H1 (cell line): Measurements from ENCODE around the gene INA. TPM values are rescaled to one million over a fixed set of nuclear protein-coding genes. Genes with fewer than 3 reads are reported as not detected.
A peak's percentile ranks its signal among the peaks of the same experiment; 100 is the strongest.

ENCODE experiments used
- CTCF ChIA-PET: fragments of 300-600 bp; sonication (Branson Sonifier 250); formaldehyde crosslinking; loops from one replicate; lab custom pipeline; 2021; ENCODE audit not compliant: partially characterized antibody; lab: Charles Lee
- POLR2A ChIA-PET: fragments of 300-600 bp; sonication (Branson Sonifier 250); formaldehyde crosslinking; loops from one replicate; lab custom pipeline; 2021; ENCODE audit warnings: inconsistent platforms; ENCODE audit not compliant: partially characterized antibody; lab: Charles Lee
- DNase-seq, 2 experiments: peaks; one replicate each; pipeline versions ENCODE4 v3.0.0 to v3.0.0-alpha.2; 2010 to 2022; ENCODE audit warnings: low spot score in 2 of 2, low read depth in 1 of 2, mixed read lengths in 1 of 2
- FAIRE-seq: peaks from 2 replicates; lab custom pipeline; 2011; peaks lifted over from hg19 to GRCh38; lab: Jason Lieb, UNC
- H2AFZ ChIP-seq: 2 replicates; pipeline ENCODE4 v1.8.1; 2012; ENCODE audit warnings: low read length, inconsistent platforms
- H2AK5ac ChIP-seq: 2 replicates; pipeline ENCODE4 v1.6.1; 2013; ENCODE audit warnings: low read depth, low read length
- H2BK120ac ChIP-seq: replicated peaks from 2 replicates; pipeline ENCODE3; 2013; ENCODE audit warnings: low read depth, low read length, inconsistent platforms
- H2BK12ac ChIP-seq: 2 replicates; pipeline ENCODE4 v1.6.1; 2013; ENCODE audit warnings: low read depth, low read length
- H2BK15ac ChIP-seq: 2 replicates; pipeline ENCODE4 v1.6.1; 2013; ENCODE audit warnings: low read length
- H2BK20ac ChIP-seq: 2 replicates; pipeline ENCODE4 v1.6.1; 2013; ENCODE audit warnings: low read length
- H2BK5ac ChIP-seq: 2 replicates; pipeline ENCODE4 v1.6.1; 2013; ENCODE audit warnings: low read depth, low read length
- H3K14ac ChIP-seq: 2 replicates; pipeline ENCODE4 v1.6.1; 2013; ENCODE audit warnings: inconsistent platforms; ENCODE audit not compliant: insufficient read length
- H3K18ac ChIP-seq: 2 replicates; pipeline ENCODE4 v1.6.1; 2013; ENCODE audit warnings: low read length; ENCODE audit errors: extremely low read depth
- H3K23ac ChIP-seq: 2 replicates; pipeline ENCODE4 v1.6.1; 2013; ENCODE audit warnings: inconsistent platforms; ENCODE audit not compliant: insufficient read length
- H3K23me2 ChIP-seq: 2 replicates; pipeline ENCODE4 v1.6.1; 2013; ENCODE audit warnings: low read depth, low read length
- H3K27ac ChIP-seq: 2 replicates; pipeline ENCODE4 v1.6.1; 2011; ENCODE audit warnings: low read depth, low read length, inconsistent platforms
- H3K27me3 ChIP-seq, 4 experiments: replicated peaks in 1 of 4; 1 replicate in 1 of 4; 2 replicates in 3 of 4; pipeline versions ENCODE4 v1.6.1 to v1.8.1; 2011 to 2013; ENCODE audit warnings: low read length in 3 of 4, mild to moderate bottlenecking in 3 of 4, inconsistent platforms in 2 of 4, mixed read lengths in 2 of 4, moderate library complexity in 1 of 4; ENCODE audit not compliant: control insufficient read depth in 3 of 4, insufficient read depth in 3 of 4; ENCODE audit errors: extremely low read depth in 1 of 4
- H3K36me3 ChIP-seq, 4 experiments: 2 replicates each; pipeline versions ENCODE4 v1.6.1 to v1.8.1; 2011 to 2013; ENCODE audit warnings: mild to moderate bottlenecking in 4 of 4, low read length in 3 of 4, moderate library complexity in 2 of 4, control low read depth in 1 of 4, inconsistent platforms in 1 of 4; ENCODE audit not compliant: insufficient read depth in 4 of 4, control insufficient read depth in 2 of 4
- H3K4ac ChIP-seq: replicated peaks from 2 replicates; pipeline ENCODE3; 2013; ENCODE audit warnings: low read length, low read depth, mixed read lengths, inconsistent platforms; ENCODE audit not compliant: insufficient read length
- H3K4me1 ChIP-seq, 4 experiments: replicated peaks in 1 of 4; 1 replicate in 1 of 4; 2 replicates in 3 of 4; pipeline versions ENCODE4 v1.6.1 to v1.8.1; 2011 to 2013; ENCODE audit warnings: low read length in 3 of 4, inconsistent platforms in 2 of 4, mixed read lengths in 1 of 4; ENCODE audit not compliant: insufficient read depth in 4 of 4, control insufficient read depth in 3 of 4
- H3K4me2 ChIP-seq, 2 experiments: 2 replicates each; pipeline versions ENCODE4 v1.6.1 to v1.8.1; 2011 to 2013; ENCODE audit warnings: low read depth in 2 of 2, low read length in 2 of 2, control low read depth in 1 of 2, inconsistent platforms in 1 of 2, mild to moderate bottlenecking in 1 of 2; ENCODE audit not compliant: insufficient read depth in 1 of 2
- H3K4me3 ChIP-seq, 4 experiments: fragments of 200-600, 300-600 bp in 1 of 4; sonication (generic), shearing (Covaris generic), sonication (Bioruptor Twin) in 1 of 4; 2 replicates each; pipeline versions ENCODE4 v1.5.1 to v1.8.1; 2011 to 2016; ENCODE audit warnings: low read length in 4 of 4, low read depth in 3 of 4, control low read depth in 2 of 4, inconsistent platforms in 2 of 4, mild to moderate bottlenecking in 2 of 4, mixed read lengths in 1 of 4, moderate library complexity in 1 of 4; ENCODE audit not compliant: insufficient read depth in 2 of 4; ENCODE audit errors: extremely low read depth in 1 of 4
- H3K56ac ChIP-seq: replicated peaks from 2 replicates; pipeline ENCODE3; 2013; ENCODE audit warnings: low read depth, mild to moderate bottlenecking, mixed read lengths, low read length, inconsistent platforms; ENCODE audit not compliant: insufficient read length
- H3K79me1 ChIP-seq: 2 replicates; pipeline ENCODE4 v1.6.1; 2013; ENCODE audit warnings: low read depth, low read length, control low read depth
- H3K79me2 ChIP-seq, 2 experiments: 2 replicates each; pipeline versions ENCODE4 v1.6.1 to v1.8.1; 2012 to 2013; ENCODE audit warnings: low read length in 2 of 2, mild to moderate bottlenecking in 2 of 2, inconsistent platforms in 1 of 2; ENCODE audit not compliant: insufficient read depth in 2 of 2, control insufficient read depth in 1 of 2
- H3K9ac ChIP-seq, 4 experiments: replicated peaks in 1 of 4; 1 replicate in 1 of 4; 2 replicates in 3 of 4; pipeline versions ENCODE4 v1.6.1 to v1.8.1; 2011 to 2013; ENCODE audit warnings: low read depth in 3 of 4, low read length in 3 of 4, control low read depth in 2 of 4, mild to moderate bottlenecking in 2 of 4, moderate library complexity in 2 of 4, inconsistent platforms in 1 of 4; ENCODE audit errors: extremely low read depth in 1 of 4
- H3K9me3 ChIP-seq, 2 experiments: 2 replicates each; pipeline versions ENCODE4 v1.6.1 to v1.8.1; 2012 to 2013; ENCODE audit warnings: mild to moderate bottlenecking in 2 of 2, moderate library complexity in 2 of 2, control low read depth in 1 of 2, inconsistent platforms in 1 of 2, low read depth in 1 of 2, low read length in 1 of 2, mixed read lengths in 1 of 2; ENCODE audit not compliant: insufficient read depth in 2 of 2
- H4K20me1 ChIP-seq, 2 experiments: replicated peaks in 1 of 2; 2 replicates each; pipeline versions ENCODE3 to v1.8.1; 2011 to 2013; ENCODE audit warnings: inconsistent platforms in 2 of 2, low read length in 2 of 2, mild to moderate bottlenecking in 1 of 2; ENCODE audit not compliant: insufficient read depth in 2 of 2, control insufficient read depth in 1 of 2
- H4K5ac ChIP-seq: 2 replicates; pipeline ENCODE4 v1.6.1; 2013; ENCODE audit warnings: low read length, low read depth, mixed read lengths, inconsistent platforms; ENCODE audit not compliant: insufficient read length
- H4K8ac ChIP-seq: 2 replicates; pipeline ENCODE4 v1.8.0; 2013; ENCODE audit warnings: mild to moderate bottlenecking, moderate library complexity, low read length, inconsistent platforms; ENCODE audit not compliant: insufficient read depth; ENCODE audit errors: extremely low read depth
- H4K91ac ChIP-seq: replicated peaks from 2 replicates; pipeline ENCODE3; 2013; ENCODE audit warnings: low read length, mixed read lengths, inconsistent platforms; ENCODE audit not compliant: insufficient read length
- GTF2F1 ChIP-seq: IDR thresholded peaks from 2 replicates; pipeline ENCODE4 v1.6.1; 2012; ENCODE audit warnings: low read depth, low read length, improper control_type of control experiment, borderline replicate concordance
- SAP30 ChIP-seq: fragments of 300-600 bp; sonication (generic); IDR thresholded peaks from 2 replicates; pipeline ENCODE4 v1.7.1; 2012; ENCODE audit warnings: low read length, moderate library complexity, mild to moderate bottlenecking, inconsistent platforms; ENCODE audit not compliant: insufficient read depth, insufficient replicate concordance
- TAF1 ChIP-seq: IDR thresholded peaks from 2 replicates; pipeline ENCODE4 v1.6.1; 2011; ENCODE audit warnings: mild to moderate bottlenecking, low read depth, low read length
- TBP ChIP-seq: IDR thresholded peaks from 2 replicates; pipeline ENCODE4 v1.6.1; 2011; ENCODE audit warnings: low read depth, low read length, improper control_type of control experiment
- WGBS, 2 experiments: shearing (Covaris generic) in 1 of 2; methylation state at CpG; one replicate each; pipeline versions ENCODE4 v1.1.6 to v1.1.7; 2013 to 2015; ENCODE audit warnings: low lambda C conversion rate in 2 of 2, mixed read lengths in 2 of 2, inconsistent platforms in 1 of 2, low coverage in 1 of 2, missing lambda C conversion rate in 1 of 2; ENCODE audit not compliant: insufficient replicate concordance in 2 of 2, insufficient coverage in 1 of 2, insufficient read length in 1 of 2; ENCODE audit errors: extremely low coverage in 1 of 2, missing lambda C conversion rate in 1 of 2; 5-methylcytosine and 5-hydroxymethylcytosine counted together
- polyA plus RNA-seq, 7 experiments: library from polyadenylated mRNA; depleted of rRNA in 3 of 7; stranded (reverse) in 5 of 7; unstranded in 2 of 7; fragments of >200 nt in 5 of 7; fragments of 200-250 nt in 2 of 7; gene quantifications; 1 replicate in 5 of 7; 2 replicates in 1 of 7; 4 replicates in 1 of 7; pipeline versions ENCODE4 v1.2.1 to v1.2.3, GENCODE V29; 2011 to 2013; ENCODE audit warnings: missing spikeins in 2 of 7, mixed read lengths in 2 of 7
- total RNA-seq: library from RNA; stranded (reverse); fragmentation: NEBNext Ultra II Directional; extraction: Animal tissue kit (Norgen Biotek cat#: 25700); gene quantifications from 2 replicates; pipeline ENCODE4 v1.2.1, GENCODE V29; 2021
- TF ChIP-seq, protein P1 (sequence below): IDR thresholded peaks from 2 replicates; pipeline ENCODE4 v1.6.1; 2011; ENCODE audit warnings: low read length, improper control_type of control experiment

The INA gene
- total and polyA plus RNA-seq, 2 of the 8 experiments (the other 6 are each of a cell fraction or from before 2014, with no cell fraction given), result 17.1 to 18.1 TPM

DNA sequence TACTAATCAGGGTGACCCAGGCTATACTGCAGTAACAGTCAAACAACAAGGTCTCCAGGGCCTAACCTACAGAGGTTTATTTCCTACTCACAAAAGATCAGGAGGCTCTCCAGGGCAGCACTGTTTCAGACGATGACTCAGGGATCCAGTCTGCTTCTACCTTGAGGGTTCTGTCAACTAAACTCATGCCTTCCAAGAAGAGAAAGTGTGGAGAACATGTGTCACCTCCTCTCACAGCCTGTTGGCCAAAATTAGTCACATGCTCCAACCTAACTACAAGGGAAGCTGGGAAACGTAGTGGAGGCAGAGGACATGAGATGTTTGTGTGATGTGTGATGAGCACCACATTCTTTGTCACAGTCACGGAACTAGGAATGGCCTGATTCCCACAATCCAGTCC is 14.7 kb upstream of the INA start:
- Histone ChIP-seq H4K20me1 (no peaks in the 10 kb centered on the region), H4K8ac (no peak overlapping the region), H3K23me2 (no peaks in the 10 kb centered on the region)

More for the DNA sequence above, 14.7 kb upstream of the INA start:
- Histone ChIP-seq H3K23ac (no peak overlapping the region), H3K4me2 (no peak overlapping the region), H3K4me1 (no peaks in the 10 kb centered on the region), H3K56ac (no peak overlapping the region), H2AFZ (no peak overlapping the region), H3K18ac (no peak overlapping the region), H4K91ac (no peak overlapping the region), H4K5ac (no peak overlapping the region), H2BK12ac (no peak overlapping the region), H2BK5ac (no peak overlapping the region), H3K36me3 (no peaks in the 10 kb centered on the region), H3K9ac (no peak overlapping the region), H2BK15ac (no peak overlapping the region), H2BK120ac (no peak overlapping the region), H3K4me3 (no peak overlapping the region), H3K9me3 (peaks cover 7 to 14% of the 10 kb centered on the region in 2 experiments; a peak in 3 of 4 replicates), H3K14ac (no peak overlapping the region), H2BK20ac (no peak overlapping the region), H3K27ac (no peak overlapping the region), H3K4ac (no peak overlapping the region), H3K79me1 (no peaks in the 10 kb centered on the region), H3K79me2 (no peaks in the 10 kb centered on the region), H2AK5ac (peak overlapping the region; percentile 77; the same call in 1 of the 2 replicates), H3K27me3 (peaks cover 0 to 1% (median 0%) of the 10 kb centered on the region in 4 experiments; a peak in 1 of 7 replicates)
- CTCF ChIA-PET, result interaction anchor here (0.6 kb wide), 1 partner anchor 388 kb away, joined by 3 read pairs; no protein-coding TSS in a partner anchor
- TF ChIP-seq, protein P1, sequence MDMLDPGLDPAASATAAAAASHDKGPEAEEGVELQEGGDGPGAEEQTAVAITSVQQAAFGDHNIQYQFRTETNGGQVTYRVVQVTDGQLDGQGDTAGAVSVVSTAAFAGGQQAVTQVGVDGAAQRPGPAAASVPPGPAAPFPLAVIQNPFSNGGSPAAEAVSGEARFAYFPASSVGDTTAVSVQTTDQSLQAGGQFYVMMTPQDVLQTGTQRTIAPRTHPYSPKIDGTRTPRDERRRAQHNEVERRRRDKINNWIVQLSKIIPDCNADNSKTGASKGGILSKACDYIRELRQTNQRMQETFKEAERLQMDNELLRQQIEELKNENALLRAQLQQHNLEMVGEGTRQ, result peak; percentile 36; the same call in 1 of the 2 replicates
- TF ChIP-seq GTF2F1 (no peak), TBP (no peak), SAP30 (no peak), TAF1 (no peak)
- 85% methylated on average over 3 of the region's 3 CpGs; no CpG with 5 or more reads in 1 of the 2 experiments for WGBS, 2 experiments
- DNase-seq (no peak), FAIRE-seq (no peak)
- POLR2A ChIA-PET, result no interaction called here
